ENCODE results near the gene CACNA1B.

GRCh38 chr9:137879566-137880150 is 2.1 kb downstream of the CACNA1B start:
- TF ChIP-seq, protein P1, sequence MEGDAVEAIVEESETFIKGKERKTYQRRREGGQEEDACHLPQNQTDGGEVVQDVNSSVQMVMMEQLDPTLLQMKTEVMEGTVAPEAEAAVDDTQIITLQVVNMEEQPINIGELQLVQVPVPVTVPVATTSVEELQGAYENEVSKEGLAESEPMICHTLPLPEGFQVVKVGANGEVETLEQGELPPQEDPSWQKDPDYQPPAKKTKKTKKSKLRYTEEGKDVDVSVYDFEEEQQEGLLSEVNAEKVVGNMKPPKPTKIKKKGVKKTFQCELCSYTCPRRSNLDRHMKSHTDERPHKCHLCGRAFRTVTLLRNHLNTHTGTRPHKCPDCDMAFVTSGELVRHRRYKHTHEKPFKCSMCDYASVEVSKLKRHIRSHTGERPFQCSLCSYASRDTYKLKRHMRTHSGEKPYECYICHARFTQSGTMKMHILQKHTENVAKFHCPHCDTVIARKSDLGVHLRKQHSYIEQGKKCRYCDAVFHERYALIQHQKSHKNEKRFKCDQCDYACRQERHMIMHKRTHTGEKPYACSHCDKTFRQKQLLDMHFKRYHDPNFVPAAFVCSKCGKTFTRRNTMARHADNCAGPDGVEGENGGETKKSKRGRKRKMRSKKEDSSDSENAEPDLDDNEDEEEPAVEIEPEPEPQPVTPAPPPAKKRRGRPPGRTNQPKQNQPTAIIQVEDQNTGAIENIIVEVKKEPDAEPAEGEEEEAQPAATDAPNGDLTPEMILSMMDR (IDR thresholded peaks at IDR 0.05; ENCODE audit: insufficient read depth, low read length): no peak
- TF ChIP-seq POLR2AphosphoS5 (IDR thresholded peaks at IDR 0.05; ENCODE audit: low read depth) (no peak), SPI1 (IDR thresholded peaks at IDR 0.05; ENCODE audit: borderline replicate concordance, low read depth) (no peak)
- TF ChIP-seq, protein P2, sequence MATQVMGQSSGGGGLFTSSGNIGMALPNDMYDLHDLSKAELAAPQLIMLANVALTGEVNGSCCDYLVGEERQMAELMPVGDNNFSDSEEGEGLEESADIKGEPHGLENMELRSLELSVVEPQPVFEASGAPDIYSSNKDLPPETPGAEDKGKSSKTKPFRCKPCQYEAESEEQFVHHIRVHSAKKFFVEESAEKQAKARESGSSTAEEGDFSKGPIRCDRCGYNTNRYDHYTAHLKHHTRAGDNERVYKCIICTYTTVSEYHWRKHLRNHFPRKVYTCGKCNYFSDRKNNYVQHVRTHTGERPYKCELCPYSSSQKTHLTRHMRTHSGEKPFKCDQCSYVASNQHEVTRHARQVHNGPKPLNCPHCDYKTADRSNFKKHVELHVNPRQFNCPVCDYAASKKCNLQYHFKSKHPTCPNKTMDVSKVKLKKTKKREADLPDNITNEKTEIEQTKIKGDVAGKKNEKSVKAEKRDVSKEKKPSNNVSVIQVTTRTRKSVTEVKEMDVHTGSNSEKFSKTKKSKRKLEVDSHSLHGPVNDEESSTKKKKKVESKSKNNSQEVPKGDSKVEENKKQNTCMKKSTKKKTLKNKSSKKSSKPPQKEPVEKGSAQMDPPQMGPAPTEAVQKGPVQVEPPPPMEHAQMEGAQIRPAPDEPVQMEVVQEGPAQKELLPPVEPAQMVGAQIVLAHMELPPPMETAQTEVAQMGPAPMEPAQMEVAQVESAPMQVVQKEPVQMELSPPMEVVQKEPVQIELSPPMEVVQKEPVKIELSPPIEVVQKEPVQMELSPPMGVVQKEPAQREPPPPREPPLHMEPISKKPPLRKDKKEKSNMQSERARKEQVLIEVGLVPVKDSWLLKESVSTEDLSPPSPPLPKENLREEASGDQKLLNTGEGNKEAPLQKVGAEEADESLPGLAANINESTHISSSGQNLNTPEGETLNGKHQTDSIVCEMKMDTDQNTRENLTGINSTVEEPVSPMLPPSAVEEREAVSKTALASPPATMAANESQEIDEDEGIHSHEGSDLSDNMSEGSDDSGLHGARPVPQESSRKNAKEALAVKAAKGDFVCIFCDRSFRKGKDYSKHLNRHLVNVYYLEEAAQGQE (IDR thresholded peaks at IDR 0.05; ENCODE audit: insufficient replicate concordance, low read depth): no peak
